Skin epidermis (tissue), 12 donors: Measurements from ENCODE around the gene KRTAP5-3.
A peak's percentile ranks its signal among the peaks of the same experiment; 100 is the strongest.

Experiments used
- H3K27ac ChIP-seq, 21 experiments: fragments of 200-600 bp; sonication (generic) in 11 of 21; one replicate each; pipeline ENCODE4 v1.5.0; 2020; ENCODE audit warnings: mild to moderate bottlenecking in 3 of 21, inconsistent platforms in 2 of 21, moderate library complexity in 2 of 21
- H3K4me3 ChIP-seq, 7 experiments: fragments of 200-600 bp; sonication (generic) in 2 of 7; one replicate each; pipeline ENCODE4 v1.5.0; 2020; ENCODE audit warnings: inconsistent platforms in 2 of 7, mild to moderate bottlenecking in 2 of 7, moderate library complexity in 1 of 7

KRTAP5-3 gene

GRCh38 chr11:1569251-1569780 lies 38.9 kb downstream of the KRTAP5-3 start:
- no peak overlapping the region for H3K4me3 ChIP-seq
- H3K27ac ChIP-seq: no peak overlapping the region

DNA sequence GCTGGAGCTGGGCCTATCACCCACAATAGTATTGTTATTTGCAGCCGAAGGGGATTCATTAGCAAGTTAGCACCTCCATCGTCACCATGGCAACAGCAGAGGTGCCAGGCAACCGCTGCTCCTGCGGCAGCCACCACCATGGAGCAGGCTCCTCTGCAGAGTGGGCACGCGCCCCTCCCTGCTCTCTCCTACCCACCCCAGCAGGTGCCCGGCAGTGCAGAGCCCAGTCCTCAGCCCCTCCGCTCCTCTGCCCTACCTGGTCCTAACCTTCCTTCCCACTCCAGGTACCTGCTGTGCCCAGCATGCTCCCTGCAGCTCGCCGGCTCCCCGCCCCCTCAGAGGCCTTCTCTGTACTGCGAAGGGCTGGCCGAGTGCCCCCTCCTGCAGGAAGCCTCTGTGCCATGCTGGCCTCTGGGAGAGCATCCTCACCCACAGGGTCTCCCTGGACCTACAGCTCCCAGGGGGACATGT lies 39.8 kb downstream of the KRTAP5-3 start:
- no peak overlapping the region for H3K27ac ChIP-seq
- no peak overlapping the region for H3K4me3 ChIP-seq

GRCh38 chr11:1567721-1568100 lies 40.6 kb downstream of the KRTAP5-3 start:
- H3K4me3 ChIP-seq: no peak overlapping the region
- no peak overlapping the region for H3K27ac ChIP-seq

GRCh38 chr11:1567052-1567720 lies 41.1 kb downstream of the KRTAP5-3 start:
- no peak overlapping the region for H3K27ac ChIP-seq

DNA sequence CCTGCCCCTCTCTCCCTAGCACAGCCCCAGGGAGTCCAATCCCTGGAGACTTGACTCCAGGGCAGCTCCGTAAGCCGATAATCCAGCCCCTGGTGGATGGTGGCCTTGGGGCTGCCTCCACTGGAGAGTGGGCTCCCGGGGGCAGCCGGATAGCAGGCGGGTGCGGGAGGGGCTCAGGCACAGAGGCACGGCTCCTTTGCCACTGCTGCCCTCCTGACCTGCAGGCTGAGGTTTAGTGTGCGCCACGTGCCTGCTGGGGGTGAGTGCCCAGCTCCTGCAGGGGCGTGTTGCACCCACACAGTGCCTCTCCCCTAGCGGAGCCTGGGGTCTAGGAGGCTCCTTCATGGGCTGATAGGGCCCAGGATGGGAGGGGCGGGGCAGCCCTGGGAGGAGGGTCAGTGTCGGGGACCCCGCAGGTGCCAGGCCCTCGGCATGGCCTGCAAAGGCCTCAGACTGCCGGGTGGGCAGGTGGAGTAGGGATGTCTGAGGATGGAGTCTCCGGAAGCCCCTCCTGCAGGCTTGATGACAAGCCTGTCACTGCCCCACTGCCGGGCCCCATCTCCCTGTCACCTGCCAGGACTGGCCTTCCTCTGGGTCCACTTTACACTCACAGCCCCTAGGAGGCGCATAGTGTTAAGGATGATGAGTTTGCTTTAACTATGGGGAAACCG lies 41.7 kb downstream of the KRTAP5-3 start:
- Histone ChIP-seq H3K4me3 (no peak overlapping the region), H3K27ac (no peak overlapping the region)

More at GRCh38 chr11:1567052-1567720, 41.1 kb downstream of the KRTAP5-3 start:
- no peak overlapping the region for H3K4me3 ChIP-seq

DNA sequence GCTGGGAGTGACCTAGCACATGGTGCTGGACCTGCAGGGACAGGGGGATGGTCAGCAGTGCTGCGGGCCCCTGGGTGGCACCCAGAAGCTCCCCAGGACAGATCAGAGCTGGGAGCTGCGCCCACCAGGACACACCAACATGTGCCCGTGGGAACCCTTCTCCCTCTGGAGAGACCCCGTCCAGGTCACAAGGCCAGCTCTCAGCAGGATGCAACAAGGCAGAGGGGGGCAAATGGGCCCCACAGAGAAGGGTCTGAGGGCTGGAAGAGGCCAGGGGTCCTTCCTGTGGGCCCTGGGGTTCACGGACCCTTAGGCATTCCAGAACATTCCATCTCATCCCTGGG lies 42.4 kb downstream of the KRTAP5-3 start:
- Histone ChIP-seq H3K27ac (no peak overlapping the region), H3K4me3 (no peak overlapping the region)

DNA sequence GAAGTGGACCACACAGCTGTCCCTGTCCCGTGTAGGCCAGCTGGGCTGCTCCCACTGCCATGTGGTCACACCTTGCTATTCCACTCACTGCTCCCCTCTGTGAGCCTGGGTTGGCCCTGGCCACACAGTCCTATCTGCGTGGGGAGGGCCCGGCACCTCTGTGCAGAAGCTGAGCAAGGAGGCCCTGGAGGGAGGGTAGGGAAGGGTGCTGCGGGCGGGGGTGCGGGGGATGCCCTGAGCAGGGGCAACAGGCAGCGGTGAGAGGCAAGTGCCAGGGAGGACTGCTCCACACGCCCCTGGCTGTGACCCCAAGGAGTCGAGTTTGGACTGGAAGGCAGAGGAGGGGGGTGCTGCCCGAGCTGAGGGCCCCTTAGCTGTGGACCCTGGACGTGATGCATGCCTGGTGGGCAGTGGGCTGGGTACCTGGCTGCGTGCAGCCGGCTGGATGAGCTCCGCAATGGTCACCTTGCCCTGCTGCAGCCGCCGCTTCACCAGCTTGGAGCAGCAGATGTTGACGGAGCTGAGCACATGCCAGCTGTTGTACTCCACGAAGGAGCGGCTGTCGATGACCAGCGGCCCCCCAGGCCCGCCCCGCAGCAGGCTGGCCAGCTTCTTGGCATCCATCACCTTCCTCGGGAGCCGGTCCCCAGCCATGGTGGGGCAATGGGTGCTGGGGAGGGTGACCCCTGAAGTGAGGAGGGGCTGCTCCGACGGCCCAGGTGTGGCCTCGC lies 42.9 kb downstream of the KRTAP5-3 start:
- no peak overlapping the region for H3K4me3 ChIP-seq
- H3K27ac ChIP-seq: no peak overlapping the region

GRCh38 chr11:1564535-1565172 lies 43.6 kb downstream of the KRTAP5-3 start:
- H3K27ac ChIP-seq: no peak overlapping the region
- H3K4me3 ChIP-seq: no peak overlapping the region

DNA sequence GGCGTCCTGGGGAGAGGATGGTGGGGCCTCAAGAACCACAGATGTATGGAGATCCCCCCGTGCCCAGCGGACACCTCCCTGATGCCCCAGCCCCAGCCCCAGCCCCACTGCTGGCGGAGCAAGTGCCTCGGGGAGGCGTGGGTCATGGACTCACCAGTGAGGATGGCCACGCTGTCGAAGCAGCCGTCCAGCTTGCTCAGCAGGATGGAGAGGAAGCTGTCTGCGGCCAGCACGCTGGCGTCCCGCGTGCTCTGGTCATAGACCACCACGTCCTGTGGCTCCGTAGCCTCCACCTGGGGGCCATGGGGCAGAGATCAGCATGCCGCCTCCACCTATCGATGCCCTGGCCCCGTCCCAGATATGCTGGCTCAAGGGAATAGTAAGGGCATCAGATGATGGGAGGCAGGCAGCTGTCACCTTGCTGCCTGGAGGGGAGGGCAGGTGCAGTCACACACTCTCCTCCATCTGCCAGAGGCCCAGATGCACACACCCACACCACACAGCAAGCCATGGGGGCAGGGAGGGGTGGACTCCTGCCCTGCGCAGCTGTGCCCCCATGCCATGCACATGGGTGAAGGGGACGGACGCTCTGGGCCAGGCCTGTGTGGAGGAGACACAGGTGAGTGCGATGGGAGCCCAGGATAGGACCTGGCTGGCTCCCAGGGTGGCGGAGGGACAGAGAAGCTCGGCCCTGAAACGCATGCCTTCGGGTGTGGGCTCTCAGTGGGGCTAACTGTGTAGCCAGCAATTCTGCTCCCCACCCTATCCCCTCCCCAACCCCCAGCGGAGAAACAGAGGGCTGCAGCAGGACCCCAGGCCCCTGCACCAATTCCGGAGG lies 44.3 kb downstream of the KRTAP5-3 start:
- Histone ChIP-seq H3K27ac (no peak overlapping the region), H3K4me3 (no peak overlapping the region)

DNA sequence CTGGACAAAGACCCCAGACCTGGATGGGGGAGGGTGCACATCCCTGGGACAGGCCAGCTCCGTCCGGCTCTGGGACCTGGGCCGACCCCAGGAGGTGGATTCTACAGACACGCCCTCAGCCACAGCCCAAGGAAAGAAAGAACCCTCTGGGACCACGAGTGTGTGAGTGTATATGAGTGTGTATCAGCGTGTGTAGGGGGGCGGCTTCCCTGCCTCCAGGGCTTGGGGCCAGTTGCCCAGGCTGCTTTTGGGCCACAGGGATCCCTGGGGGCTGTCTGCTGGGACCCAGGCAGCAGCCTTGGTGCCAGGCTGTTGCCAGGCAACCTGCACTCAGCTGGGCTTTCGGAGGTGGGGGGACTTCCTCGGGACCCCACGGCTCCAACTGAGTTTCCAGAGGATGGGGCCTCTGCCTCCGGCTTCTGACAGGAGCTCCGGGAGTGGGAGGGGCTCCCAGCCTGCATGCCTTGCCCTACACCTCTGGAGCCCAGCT lies 45.1 kb downstream of the KRTAP5-3 start:
- Histone ChIP-seq H3K4me3 (no peak overlapping the region), H3K27ac (no peak overlapping the region)

GRCh38 chr11:1562469-1563148 lies 45.7 kb downstream of the KRTAP5-3 start:
- H3K27ac ChIP-seq: no peak overlapping the region

GRCh38 chr11:1561955-1562354 lies 46.3 kb downstream of the KRTAP5-3 start:
- Histone ChIP-seq H3K27ac (no peak overlapping the region), H3K4me3 (no peak overlapping the region)

More at GRCh38 chr11:1562469-1563148, 45.7 kb downstream of the KRTAP5-3 start:
- no peak overlapping the region for H3K4me3 ChIP-seq

DNA sequence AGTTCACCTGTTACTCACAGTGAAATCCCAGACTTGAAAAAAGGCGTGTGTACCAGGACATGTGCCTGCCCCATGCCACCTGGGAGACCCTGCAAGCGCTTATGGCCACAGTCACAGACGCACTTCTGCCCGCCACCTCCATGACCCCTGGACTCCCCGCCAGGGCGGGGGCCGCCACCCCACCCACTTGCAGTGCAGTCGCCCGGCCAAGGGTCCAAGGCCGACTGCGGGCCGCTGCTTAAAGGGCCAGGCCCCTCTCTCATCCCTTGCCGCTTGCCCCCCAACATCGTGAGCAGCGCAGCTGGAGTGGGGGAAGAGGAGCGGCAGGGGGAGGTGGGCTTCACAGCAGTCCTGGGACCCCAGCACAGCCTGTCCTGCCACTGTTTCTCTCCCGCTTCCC lies 47.0 kb downstream of the KRTAP5-3 start:
- no peak overlapping the region for H3K27ac ChIP-seq
- H3K4me3 ChIP-seq: no peak overlapping the region

DNA sequence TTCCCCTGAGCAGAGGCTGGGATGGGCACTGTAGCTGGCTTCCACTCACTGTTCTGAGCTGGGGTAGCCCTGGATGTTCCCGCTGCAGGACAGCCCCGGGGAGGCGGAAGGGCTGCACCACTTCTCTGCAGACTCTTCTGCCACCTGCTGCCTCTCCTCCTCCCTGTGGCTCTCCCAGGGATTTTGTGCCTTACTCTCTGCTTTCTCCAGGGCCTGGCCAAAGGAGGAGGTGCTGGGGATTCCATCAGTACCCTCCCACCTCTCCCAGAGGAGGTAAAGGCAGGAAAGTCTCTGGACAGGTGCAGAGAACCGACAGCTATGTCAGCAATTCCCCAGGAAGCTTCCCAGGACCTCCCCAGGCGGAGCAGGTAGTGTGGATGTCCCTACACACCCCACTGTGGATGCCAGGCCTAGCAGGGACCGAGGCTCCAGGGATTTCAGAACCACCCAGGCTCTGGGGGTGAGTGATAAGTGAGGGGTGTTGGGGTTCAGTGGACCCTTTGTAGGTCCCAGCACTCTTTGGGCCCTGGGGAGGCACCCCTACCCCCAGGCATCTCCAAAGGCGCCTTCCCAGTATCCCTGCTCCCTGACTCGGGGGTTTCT lies 47.5 kb downstream of the KRTAP5-3 start:
- Histone ChIP-seq H3K27ac (peak overlapping the region in 1 of 21 experiments; percentile 72), H3K4me3 (no peak overlapping the region)

DNA sequence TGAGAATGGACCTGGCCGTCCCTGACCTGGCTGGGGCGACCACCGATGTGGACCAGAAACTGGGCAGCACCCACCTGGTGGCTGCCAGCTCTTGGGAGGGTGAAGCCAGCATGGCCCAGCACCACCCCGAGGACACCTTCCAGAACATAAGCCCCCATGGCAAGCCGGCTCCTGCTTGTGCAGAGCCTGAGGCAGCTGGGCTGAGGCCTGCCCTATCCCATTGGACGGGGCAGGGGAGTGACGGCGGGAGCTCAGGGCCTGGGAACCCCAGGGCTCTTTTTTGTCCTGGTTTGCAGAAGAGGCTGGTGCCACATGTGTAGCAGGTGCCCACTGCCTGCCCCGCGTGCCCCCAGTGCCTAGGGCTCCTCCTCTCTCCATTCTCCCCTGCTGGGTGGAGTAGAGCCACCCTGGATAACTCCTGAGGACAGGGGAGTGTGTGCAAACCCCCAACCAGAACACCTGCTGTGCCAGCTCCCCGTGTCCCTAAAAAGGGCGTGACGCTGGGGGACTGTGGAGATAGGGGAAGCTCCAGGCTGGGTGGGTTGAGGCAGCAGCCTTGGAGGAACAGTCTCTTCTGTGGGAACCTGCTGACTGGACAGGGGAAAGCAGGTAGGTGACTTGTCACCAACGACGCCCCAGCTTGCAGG lies 48.1 kb downstream of the KRTAP5-3 start:
- Histone ChIP-seq H3K4me3 (no peak overlapping the region), H3K27ac (peak overlapping the region in 2 of 21 experiments; percentile 13 to 72)

GRCh38 chr11:1559111-1559951 lies 48.9 kb downstream of the KRTAP5-3 start:
- Histone ChIP-seq H3K27ac (peak overlapping the region in 7 of 21 experiments; percentile 26 to 73 (median 54)), H3K4me3 (no peak overlapping the region)

DNA sequence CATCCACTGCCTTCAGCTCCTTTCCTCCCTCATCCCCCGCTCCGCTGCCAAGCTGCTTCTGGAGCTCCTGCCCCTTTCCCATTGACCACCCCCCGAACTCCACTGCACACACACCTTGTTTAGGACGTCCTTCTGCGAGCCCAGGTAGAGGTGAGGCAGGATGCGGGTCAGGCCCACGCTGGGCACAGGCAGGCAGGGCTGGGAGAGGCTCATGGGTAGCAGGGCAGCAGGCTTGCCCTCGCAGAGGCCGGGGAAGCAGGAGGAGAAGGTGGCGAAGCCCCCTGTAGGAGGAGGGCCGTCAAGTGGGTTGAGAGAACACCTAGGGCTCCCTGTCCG lies 49.5 kb downstream of the KRTAP5-3 start:
- H3K4me3 ChIP-seq: no peak overlapping the region
- peak overlapping the region in 7 of 21 experiments; percentile 26 to 73 (median 54) for H3K27ac ChIP-seq
